ENCODE results near the gene AUTS2.

DNA sequence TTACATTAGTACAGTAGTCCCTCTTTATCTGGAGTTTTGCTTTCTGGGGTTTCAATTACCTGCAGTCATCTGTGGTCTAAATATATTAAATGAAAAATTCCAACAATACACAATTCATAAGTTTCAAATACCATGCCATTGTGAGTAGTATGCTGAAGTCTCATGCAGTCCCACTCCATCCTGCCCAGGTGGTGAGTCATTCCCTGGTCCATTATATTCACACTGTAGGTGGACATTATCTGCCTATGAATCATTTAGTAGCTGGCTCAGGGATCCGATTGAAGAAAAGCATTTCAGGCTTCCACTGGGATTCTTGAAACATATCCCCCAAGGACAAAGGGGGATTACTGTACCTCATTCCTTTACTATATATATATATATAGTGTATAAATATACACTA, 1235.5 kb downstream of the AUTS2 start:
- TF ChIP-seq, protein P1, sequence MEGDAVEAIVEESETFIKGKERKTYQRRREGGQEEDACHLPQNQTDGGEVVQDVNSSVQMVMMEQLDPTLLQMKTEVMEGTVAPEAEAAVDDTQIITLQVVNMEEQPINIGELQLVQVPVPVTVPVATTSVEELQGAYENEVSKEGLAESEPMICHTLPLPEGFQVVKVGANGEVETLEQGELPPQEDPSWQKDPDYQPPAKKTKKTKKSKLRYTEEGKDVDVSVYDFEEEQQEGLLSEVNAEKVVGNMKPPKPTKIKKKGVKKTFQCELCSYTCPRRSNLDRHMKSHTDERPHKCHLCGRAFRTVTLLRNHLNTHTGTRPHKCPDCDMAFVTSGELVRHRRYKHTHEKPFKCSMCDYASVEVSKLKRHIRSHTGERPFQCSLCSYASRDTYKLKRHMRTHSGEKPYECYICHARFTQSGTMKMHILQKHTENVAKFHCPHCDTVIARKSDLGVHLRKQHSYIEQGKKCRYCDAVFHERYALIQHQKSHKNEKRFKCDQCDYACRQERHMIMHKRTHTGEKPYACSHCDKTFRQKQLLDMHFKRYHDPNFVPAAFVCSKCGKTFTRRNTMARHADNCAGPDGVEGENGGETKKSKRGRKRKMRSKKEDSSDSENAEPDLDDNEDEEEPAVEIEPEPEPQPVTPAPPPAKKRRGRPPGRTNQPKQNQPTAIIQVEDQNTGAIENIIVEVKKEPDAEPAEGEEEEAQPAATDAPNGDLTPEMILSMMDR (IDR thresholded peaks at IDR 0.05; ENCODE audit: low read length) = no peak
- TF ChIP-seq EZH2 (IDR thresholded peaks at IDR 0.05; ENCODE audit: borderline replicate concordance, low read length) = no peak

Data from OCI-LY1 (cell line).